SK-N-SH (cell line): Measurements from ENCODE around the gene AXIN2. TPM values are rescaled to one million over a fixed set of nuclear protein-coding genes. Genes with fewer than 3 reads are reported as not detected.

ENCODE experiments used
- CTCF ChIA-PET: fragments of 300-600, 350-600 bp; formaldehyde crosslinking; extraction: SDS; loops from one replicate; lab custom pipeline; 2021; lab: Yijun Ruan, JAX
- POLR2A ChIA-PET: fragments of 350-600 bp; sonication (Branson Sonifier 250); formaldehyde crosslinking; extraction: SDS; loops from one replicate; lab custom pipeline; 2020; ENCODE audit warnings: antibody characterized with exemption, inconsistent platforms; lab: Yijun Ruan, JAX
- DNase-seq: peaks from one replicate; pipeline ENCODE4 v3.0.0; 2012
- H2AFZ ChIP-seq: fragments of 200-600 bp; sonication (generic); 2 replicates; pipeline ENCODE4 v1.8.1; 2016; ENCODE audit warnings: antibody characterized with exemption, mild to moderate bottlenecking, low read depth
- H3F3A ChIP-seq: fragments of 200-600 bp; sonication (generic); replicated peaks from 2 replicates; pipeline ENCODE3; 2016; ENCODE audit warnings: antibody characterized with exemption, mild to moderate bottlenecking; ENCODE audit not compliant: insufficient read depth
- H3K27ac ChIP-seq, 2 experiments: fragments of 200-500 bp in 1 of 2; fragments of 200-600 bp in 1 of 2; sonication (Bioruptor generic) in 1 of 2; sonication (generic), shearing (Covaris generic) in 1 of 2; 2 replicates each; pipeline versions ENCODE4 v1.5.1 to v1.6.1; 2014 to 2016; ENCODE audit warnings: low read depth in 2 of 2, inconsistent platforms in 1 of 2, low read length in 1 of 2, mild to moderate bottlenecking in 1 of 2, mixed read lengths in 1 of 2
- H3K27me3 ChIP-seq: fragments of 200-600 bp; sonication (generic), shearing (Covaris generic); 2 replicates; pipeline ENCODE4 v1.6.1; 2016; ENCODE audit warnings: mixed run types; ENCODE audit not compliant: insufficient read depth
- H3K36me3 ChIP-seq, 2 experiments: fragments of 200-500 bp in 1 of 2; fragments of 200-600 bp in 1 of 2; sonication (Bioruptor generic) in 1 of 2; sonication (generic) in 1 of 2; replicated peaks in 1 of 2; 2 replicates each; pipeline versions ENCODE3 to v1.5.1; 2014 to 2016; ENCODE audit warnings: low read length in 1 of 2, mild to moderate bottlenecking in 1 of 2; ENCODE audit not compliant: insufficient read depth in 2 of 2, control insufficient read depth in 1 of 2
- H3K4me1 ChIP-seq, 2 experiments: fragments of 200-500 bp in 1 of 2; fragments of 200-600 bp in 1 of 2; sonication (Bioruptor generic) in 1 of 2; sonication (generic), shearing (Covaris generic) in 1 of 2; 2 replicates each; pipeline versions ENCODE4 v1.5.1 to v1.6.1; 2014 to 2016; ENCODE audit warnings: low read depth in 1 of 2, low read length in 1 of 2, mixed run types in 1 of 2; ENCODE audit not compliant: insufficient read depth in 2 of 2, control insufficient read depth in 1 of 2
- H3K4me2 ChIP-seq: fragments of 200-600 bp; sonication (generic), shearing (Covaris generic); 2 replicates; pipeline ENCODE4 v1.6.1; 2017; ENCODE audit warnings: mixed run types
- H3K4me3 ChIP-seq, 2 experiments: fragments of 200-500 bp in 1 of 2; fragments of 200-600 bp in 1 of 2; sonication (Bioruptor generic) in 1 of 2; sonication (generic), shearing (Covaris generic) in 1 of 2; 2 replicates each; pipeline versions ENCODE4 v1.5.1 to v1.8.1; 2014 to 2016; ENCODE audit warnings: low read depth in 2 of 2, inconsistent platforms in 1 of 2, low read length in 1 of 2, mild to moderate bottlenecking in 1 of 2, mixed read lengths in 1 of 2, moderate library complexity in 1 of 2
- H3K79me2 ChIP-seq: fragments of 200-600 bp; sonication (generic); 2 replicates; pipeline ENCODE4 v1.8.1; 2017; ENCODE audit warnings: mild to moderate bottlenecking; ENCODE audit not compliant: insufficient read depth
- H3K9ac ChIP-seq: fragments of 200-600 bp; sonication (generic); 2 replicates; pipeline ENCODE4 v1.6.1; 2017; ENCODE audit warnings: mixed run types
- H3K9me2 ChIP-seq: fragments of 200-600 bp; sonication (generic); 2 replicates; pipeline ENCODE4 v1.6.1; 2017; ENCODE audit warnings: mixed run types
- H3K9me3 ChIP-seq: fragments of 200-600 bp; sonication (generic); 2 replicates; pipeline ENCODE4 v1.6.1; 2017; ENCODE audit warnings: mixed run types, mild to moderate bottlenecking, moderate library complexity
- H4K20me1 ChIP-seq: fragments of 200-600 bp; sonication (generic); 2 replicates; pipeline ENCODE4 v1.6.1; 2017; ENCODE audit warnings: mild to moderate bottlenecking, mixed run types; ENCODE audit not compliant: insufficient read depth
- CHD2 ChIP-seq: fragments of 150-350 bp; IDR thresholded peaks from 2 replicates; pipeline ENCODE4 v1.6.1; 2018; ENCODE audit warnings: low read length; ENCODE audit not compliant: partially characterized antibody
- GABPA ChIP-seq: IDR thresholded peaks from 2 replicates; pipeline ENCODE4 v1.4.0; 2012; ENCODE audit warnings: low read depth, mild to moderate bottlenecking
- GATA2 ChIP-seq: sonication (generic); formaldehyde crosslinking; IDR thresholded peaks from 2 replicates; pipeline ENCODE4 v1.5.0; 2020; ENCODE audit warnings: mild to moderate bottlenecking, missing genetic modification reagents
- IRF3 ChIP-seq: fragments of 150-350 bp; IDR thresholded peaks from 2 replicates; pipeline ENCODE4 v1.6.1; 2016; ENCODE audit warnings: mild to moderate bottlenecking, low read depth, low read length
- JUND ChIP-seq: IDR thresholded peaks from 2 replicates; pipeline ENCODE4 v1.4.0; 2012
- MAX ChIP-seq: IDR thresholded peaks from 2 replicates; pipeline ENCODE4 v1.4.0; 2012; ENCODE audit warnings: low read depth
- NFIC ChIP-seq: IDR thresholded peaks from 2 replicates; pipeline ENCODE4 v1.4.0; 2012; ENCODE audit warnings: borderline replicate concordance
- NRF1 ChIP-seq: IDR thresholded peaks from 2 replicates; pipeline ENCODE4 v1.6.1; 2012; ENCODE audit warnings: low read depth, mild to moderate bottlenecking, low read length
- RAD21 ChIP-seq: IDR thresholded peaks from 2 replicates; pipeline ENCODE4 v1.6.1; 2012; ENCODE audit warnings: mild to moderate bottlenecking, low read length
- RXRA ChIP-seq: IDR thresholded peaks from 2 replicates; pipeline ENCODE4 v1.4.0; 2012; ENCODE audit warnings: low read depth, mild to moderate bottlenecking, borderline replicate concordance
- SIN3A ChIP-seq: IDR thresholded peaks from 2 replicates; pipeline ENCODE4 v1.6.1; 2012; ENCODE audit warnings: low read depth, mild to moderate bottlenecking, low read length, moderate library complexity, borderline replicate concordance
- SMC3 ChIP-seq: IDR thresholded peaks from 2 replicates; pipeline ENCODE4 v1.6.1; 2012; ENCODE audit warnings: low read depth, low read length, improper control_type of control experiment
- TAF1 ChIP-seq: IDR thresholded peaks from 2 replicates; pipeline ENCODE4 v1.6.1; 2012; ENCODE audit warnings: low read depth, mild to moderate bottlenecking, low read length, moderate library complexity, borderline replicate concordance
- TCF12 ChIP-seq: IDR thresholded peaks from 2 replicates; pipeline ENCODE4 v1.4.0; 2012
- TEAD4 ChIP-seq: IDR thresholded peaks from 2 replicates; pipeline ENCODE4 v1.4.0; 2012; ENCODE audit warnings: mild to moderate bottlenecking, borderline replicate concordance; ENCODE audit not compliant: insufficient read depth
- USF1 ChIP-seq: IDR thresholded peaks from 2 replicates; pipeline ENCODE4 v1.4.0; 2012; ENCODE audit warnings: low read depth, borderline replicate concordance
- ZBTB33 ChIP-seq: IDR thresholded peaks from 2 replicates; pipeline ENCODE4 v1.4.0; 2012; ENCODE audit warnings: low read depth, borderline replicate concordance
- WGBS: methylation state at CpG from one replicate; pipeline ENCODE4 v1.1.6; 2017; ENCODE audit warnings: low lambda C conversion rate; 5-methylcytosine and 5-hydroxymethylcytosine counted together
- polyA plus RNA-seq, 3 experiments: library from polyadenylated mRNA; depleted of rRNA; stranded (reverse); fragments of >200 nt; gene quantifications; 2 replicates each; pipeline ENCODE4 v1.2.3, GENCODE V29; 2012

Gene AXIN2
- polyA plus RNA-seq, 1 of the 3 experiments (the other 2 are of a cell fraction): 8.3 TPM

GRCh38 chr17:65550758-65551157 is 10.7 kb downstream of the AXIN2 start (continued):
- TF ChIP-seq NRF1 (no peak), TEAD4 (no peak)
- TF ChIP-seq, all 33 proteins: peak for 0

GRCh38 chr17:65550075-65550662 is 11.3 kb downstream of the AXIN2 start:
- DNase-seq: no peak
- no peaks in the 10 kb centered on the region for H3K9me2 ChIP-seq
- H3K27ac ChIP-seq: no peak overlapping the region
- peaks cover 4% of the 10 kb centered on the region; the same call in 1 of the 2 replicates for H4K20me1 ChIP-seq
- CTCF ChIA-PET: interaction anchor here (0.6 to 0.8 kb wide), 2 partner anchors 131 to 231 kb away, joined by 3 read pairs; no protein-coding TSS in a partner anchor
- H3K9me3 ChIP-seq: no peaks in the 10 kb centered on the region
- no peak for TF ChIP-seq ZBTB33
- TF ChIP-seq RXRA: no peak
- no peak for TF ChIP-seq SMC3
- TF ChIP-seq TCF12: no peak
- no peak for TF ChIP-seq IRF3
- no peak for TF ChIP-seq TAF1
- TF ChIP-seq GATA2: no peak
- no peak for TF ChIP-seq MAX
- TF ChIP-seq USF1: no peak
- TF ChIP-seq TEAD4: no peak
- no peak for TF ChIP-seq NRF1
- TF ChIP-seq GABPA: no peak
- TF ChIP-seq JUND: no peak
- TF ChIP-seq CHD2: no peak
- TF ChIP-seq NFIC: no peak
- no peak for TF ChIP-seq SIN3A
- no peak for TF ChIP-seq RAD21
- H3F3A ChIP-seq: peaks cover 8% of the 10 kb centered on the region
- POLR2A ChIA-PET: no interaction called here
- H3K4me3 ChIP-seq: no peak overlapping the region
- WGBS: 89% methylated on average over 9 of the region's 9 CpGs
- no peaks in the 10 kb centered on the region for H3K27me3 ChIP-seq
- peaks cover 8 to 13% of the 10 kb centered on the region in 2 experiments; a peak in 3 of 4 replicates for H3K4me1 ChIP-seq
- H3K4me2 ChIP-seq: no peak overlapping the region
- H3K9ac ChIP-seq: no peak overlapping the region
- peaks cover 5 to 45% of the 10 kb centered on the region in 2 experiments for H3K36me3 ChIP-seq
- H2AFZ ChIP-seq: no peak overlapping the region
- H3K79me2 ChIP-seq: peaks cover 7% of the 10 kb centered on the region; the same call in 1 of the 2 replicates
